H1 (cell line): ENCODE data around the gene ONECUT2. TPM values are rescaled to one million over a fixed set of nuclear protein-coding genes. Genes with fewer than 3 reads are reported as not detected.

Experiments
- CTCF ChIA-PET: fragments of 300-600 bp; sonication (Branson Sonifier 250); formaldehyde crosslinking; loops from one replicate; lab custom pipeline; 2021; ENCODE audit not compliant: partially characterized antibody; lab: Charles Lee
- POLR2A ChIA-PET: fragments of 300-600 bp; sonication (Branson Sonifier 250); formaldehyde crosslinking; loops from one replicate; lab custom pipeline; 2021; ENCODE audit warnings: inconsistent platforms; ENCODE audit not compliant: partially characterized antibody; lab: Charles Lee
- DNase-seq, 2 experiments: peaks; one replicate each; pipeline versions ENCODE4 v3.0.0 to v3.0.0-alpha.2; 2010 to 2022; ENCODE audit warnings: low spot score in 2 of 2, low read depth in 1 of 2, mixed read lengths in 1 of 2
- FAIRE-seq: peaks from 2 replicates; lab custom pipeline; 2011; peaks lifted over from hg19 to GRCh38; lab: Jason Lieb, UNC
- H2AFZ ChIP-seq: 2 replicates; pipeline ENCODE4 v1.8.1; 2012; ENCODE audit warnings: low read length, inconsistent platforms
- H2AK5ac ChIP-seq: 2 replicates; pipeline ENCODE4 v1.6.1; 2013; ENCODE audit warnings: low read depth, low read length
- H2BK120ac ChIP-seq: replicated peaks from 2 replicates; pipeline ENCODE3; 2013; ENCODE audit warnings: low read depth, low read length, inconsistent platforms
- H2BK12ac ChIP-seq: 2 replicates; pipeline ENCODE4 v1.6.1; 2013; ENCODE audit warnings: low read depth, low read length
- H2BK15ac ChIP-seq: 2 replicates; pipeline ENCODE4 v1.6.1; 2013; ENCODE audit warnings: low read length
- H2BK20ac ChIP-seq: 2 replicates; pipeline ENCODE4 v1.6.1; 2013; ENCODE audit warnings: low read length
- H2BK5ac ChIP-seq: 2 replicates; pipeline ENCODE4 v1.6.1; 2013; ENCODE audit warnings: low read depth, low read length
- H3K14ac ChIP-seq: 2 replicates; pipeline ENCODE4 v1.6.1; 2013; ENCODE audit warnings: inconsistent platforms; ENCODE audit not compliant: insufficient read length
- H3K18ac ChIP-seq: 2 replicates; pipeline ENCODE4 v1.6.1; 2013; ENCODE audit warnings: low read length; ENCODE audit errors: extremely low read depth
- H3K23ac ChIP-seq: 2 replicates; pipeline ENCODE4 v1.6.1; 2013; ENCODE audit warnings: inconsistent platforms; ENCODE audit not compliant: insufficient read length
- H3K23me2 ChIP-seq: 2 replicates; pipeline ENCODE4 v1.6.1; 2013; ENCODE audit warnings: low read depth, low read length
- H3K27ac ChIP-seq: 2 replicates; pipeline ENCODE4 v1.6.1; 2011; ENCODE audit warnings: low read depth, low read length, inconsistent platforms
- H3K27me3 ChIP-seq, 4 experiments: replicated peaks in 1 of 4; 1 replicate in 1 of 4; 2 replicates in 3 of 4; pipeline versions ENCODE4 v1.6.1 to v1.8.1; 2011 to 2013; ENCODE audit warnings: low read length in 3 of 4, mild to moderate bottlenecking in 3 of 4, inconsistent platforms in 2 of 4, mixed read lengths in 2 of 4, moderate library complexity in 1 of 4; ENCODE audit not compliant: control insufficient read depth in 3 of 4, insufficient read depth in 3 of 4; ENCODE audit errors: extremely low read depth in 1 of 4
- H3K36me3 ChIP-seq, 4 experiments: 2 replicates each; pipeline versions ENCODE4 v1.6.1 to v1.8.1; 2011 to 2013; ENCODE audit warnings: mild to moderate bottlenecking in 4 of 4, low read length in 3 of 4, moderate library complexity in 2 of 4, control low read depth in 1 of 4, inconsistent platforms in 1 of 4; ENCODE audit not compliant: insufficient read depth in 4 of 4, control insufficient read depth in 2 of 4
- H3K4ac ChIP-seq: replicated peaks from 2 replicates; pipeline ENCODE3; 2013; ENCODE audit warnings: low read length, low read depth, mixed read lengths, inconsistent platforms; ENCODE audit not compliant: insufficient read length
- H3K4me1 ChIP-seq, 4 experiments: replicated peaks in 1 of 4; 1 replicate in 1 of 4; 2 replicates in 3 of 4; pipeline versions ENCODE4 v1.6.1 to v1.8.1; 2011 to 2013; ENCODE audit warnings: low read length in 3 of 4, inconsistent platforms in 2 of 4, mixed read lengths in 1 of 4; ENCODE audit not compliant: insufficient read depth in 4 of 4, control insufficient read depth in 3 of 4
- H3K4me2 ChIP-seq, 2 experiments: 2 replicates each; pipeline versions ENCODE4 v1.6.1 to v1.8.1; 2011 to 2013; ENCODE audit warnings: low read depth in 2 of 2, low read length in 2 of 2, control low read depth in 1 of 2, inconsistent platforms in 1 of 2, mild to moderate bottlenecking in 1 of 2; ENCODE audit not compliant: insufficient read depth in 1 of 2
- H3K4me3 ChIP-seq, 4 experiments: fragments of 200-600, 300-600 bp in 1 of 4; sonication (generic), shearing (Covaris generic), sonication (Bioruptor Twin) in 1 of 4; 2 replicates each; pipeline versions ENCODE4 v1.5.1 to v1.8.1; 2011 to 2016; ENCODE audit warnings: low read length in 4 of 4, low read depth in 3 of 4, control low read depth in 2 of 4, inconsistent platforms in 2 of 4, mild to moderate bottlenecking in 2 of 4, mixed read lengths in 1 of 4, moderate library complexity in 1 of 4; ENCODE audit not compliant: insufficient read depth in 2 of 4; ENCODE audit errors: extremely low read depth in 1 of 4
- H3K56ac ChIP-seq: replicated peaks from 2 replicates; pipeline ENCODE3; 2013; ENCODE audit warnings: low read depth, mild to moderate bottlenecking, mixed read lengths, low read length, inconsistent platforms; ENCODE audit not compliant: insufficient read length
- H3K79me1 ChIP-seq: 2 replicates; pipeline ENCODE4 v1.6.1; 2013; ENCODE audit warnings: low read depth, low read length, control low read depth
- H3K79me2 ChIP-seq, 2 experiments: 2 replicates each; pipeline versions ENCODE4 v1.6.1 to v1.8.1; 2012 to 2013; ENCODE audit warnings: low read length in 2 of 2, mild to moderate bottlenecking in 2 of 2, inconsistent platforms in 1 of 2; ENCODE audit not compliant: insufficient read depth in 2 of 2, control insufficient read depth in 1 of 2
- H3K9ac ChIP-seq, 4 experiments: replicated peaks in 1 of 4; 1 replicate in 1 of 4; 2 replicates in 3 of 4; pipeline versions ENCODE4 v1.6.1 to v1.8.1; 2011 to 2013; ENCODE audit warnings: low read depth in 3 of 4, low read length in 3 of 4, control low read depth in 2 of 4, mild to moderate bottlenecking in 2 of 4, moderate library complexity in 2 of 4, inconsistent platforms in 1 of 4; ENCODE audit errors: extremely low read depth in 1 of 4
- H3K9me3 ChIP-seq, 2 experiments: 2 replicates each; pipeline versions ENCODE4 v1.6.1 to v1.8.1; 2012 to 2013; ENCODE audit warnings: mild to moderate bottlenecking in 2 of 2, moderate library complexity in 2 of 2, control low read depth in 1 of 2, inconsistent platforms in 1 of 2, low read depth in 1 of 2, low read length in 1 of 2, mixed read lengths in 1 of 2; ENCODE audit not compliant: insufficient read depth in 2 of 2
- H4K20me1 ChIP-seq, 2 experiments: replicated peaks in 1 of 2; 2 replicates each; pipeline versions ENCODE3 to v1.8.1; 2011 to 2013; ENCODE audit warnings: inconsistent platforms in 2 of 2, low read length in 2 of 2, mild to moderate bottlenecking in 1 of 2; ENCODE audit not compliant: insufficient read depth in 2 of 2, control insufficient read depth in 1 of 2
- H4K5ac ChIP-seq: 2 replicates; pipeline ENCODE4 v1.6.1; 2013; ENCODE audit warnings: low read length, low read depth, mixed read lengths, inconsistent platforms; ENCODE audit not compliant: insufficient read length
- H4K8ac ChIP-seq: 2 replicates; pipeline ENCODE4 v1.8.0; 2013; ENCODE audit warnings: mild to moderate bottlenecking, moderate library complexity, low read length, inconsistent platforms; ENCODE audit not compliant: insufficient read depth; ENCODE audit errors: extremely low read depth
- H4K91ac ChIP-seq: replicated peaks from 2 replicates; pipeline ENCODE3; 2013; ENCODE audit warnings: low read length, mixed read lengths, inconsistent platforms; ENCODE audit not compliant: insufficient read length
- CHD2 ChIP-seq: IDR thresholded peaks from 2 replicates; pipeline ENCODE4 v1.6.1; 2012; ENCODE audit warnings: low read length, improper control_type of control experiment
- CTBP2 ChIP-seq: IDR thresholded peaks from 2 replicates; pipeline ENCODE4 v1.7.0; 2011; ENCODE audit warnings: borderline replicate concordance, mild to moderate bottlenecking, moderate library complexity, mixed read lengths, low read length; ENCODE audit not compliant: insufficient read depth, insufficient read length
- NRF1 ChIP-seq: IDR thresholded peaks from 2 replicates; pipeline ENCODE4 v1.6.1; 2011; ENCODE audit warnings: mild to moderate bottlenecking, low read depth, low read length, improper control_type of control experiment
- SP1 ChIP-seq: IDR thresholded peaks from 2 replicates; pipeline ENCODE4 v1.6.1; 2011; ENCODE audit warnings: low read depth, low read length
- YY1 ChIP-seq: IDR thresholded peaks from 2 replicates; pipeline ENCODE4 v1.6.1; 2011; ENCODE audit warnings: low read depth, mild to moderate bottlenecking, low read length
- ZNF274 ChIP-seq: IDR thresholded peaks from 2 replicates; pipeline ENCODE4 v1.7.0; 2012; ENCODE audit warnings: low read length, borderline replicate concordance; ENCODE audit errors: extremely low read depth
- WGBS, 2 experiments: shearing (Covaris generic) in 1 of 2; methylation state at CpG; one replicate each; pipeline versions ENCODE4 v1.1.6 to v1.1.7; 2013 to 2015; ENCODE audit warnings: low lambda C conversion rate in 2 of 2, mixed read lengths in 2 of 2, inconsistent platforms in 1 of 2, low coverage in 1 of 2, missing lambda C conversion rate in 1 of 2; ENCODE audit not compliant: insufficient replicate concordance in 2 of 2, insufficient coverage in 1 of 2, insufficient read length in 1 of 2; ENCODE audit errors: extremely low coverage in 1 of 2, missing lambda C conversion rate in 1 of 2; 5-methylcytosine and 5-hydroxymethylcytosine counted together
- polyA plus RNA-seq, 7 experiments: library from polyadenylated mRNA; depleted of rRNA in 3 of 7; stranded (reverse) in 5 of 7; unstranded in 2 of 7; fragments of >200 nt in 5 of 7; fragments of 200-250 nt in 2 of 7; gene quantifications; 1 replicate in 5 of 7; 2 replicates in 1 of 7; 4 replicates in 1 of 7; pipeline versions ENCODE4 v1.2.1 to v1.2.3, GENCODE V29; 2011 to 2013; ENCODE audit warnings: missing spikeins in 2 of 7, mixed read lengths in 2 of 7
- total RNA-seq: library from RNA; stranded (reverse); fragmentation: NEBNext Ultra II Directional; extraction: Animal tissue kit (Norgen Biotek cat#: 25700); gene quantifications from 2 replicates; pipeline ENCODE4 v1.2.1, GENCODE V29; 2021
- TF ChIP-seq, protein P1 (sequence below): IDR thresholded peaks from 2 replicates; pipeline ENCODE4 v1.6.1; 2012; ENCODE audit warnings: inconsistent platforms
- TF ChIP-seq, protein P2 (sequence below): IDR thresholded peaks from 2 replicates; pipeline ENCODE4 v1.6.1; 2011; ENCODE audit warnings: low read depth, mild to moderate bottlenecking, low read length; ENCODE audit not compliant: insufficient read depth

Gene ONECUT2
- total and polyA plus RNA-seq, 2 of the 8 experiments (the other 6 are each of a cell fraction or from before 2014, with no cell fraction given), result 0.38 to 1.9 TPM

DNA sequence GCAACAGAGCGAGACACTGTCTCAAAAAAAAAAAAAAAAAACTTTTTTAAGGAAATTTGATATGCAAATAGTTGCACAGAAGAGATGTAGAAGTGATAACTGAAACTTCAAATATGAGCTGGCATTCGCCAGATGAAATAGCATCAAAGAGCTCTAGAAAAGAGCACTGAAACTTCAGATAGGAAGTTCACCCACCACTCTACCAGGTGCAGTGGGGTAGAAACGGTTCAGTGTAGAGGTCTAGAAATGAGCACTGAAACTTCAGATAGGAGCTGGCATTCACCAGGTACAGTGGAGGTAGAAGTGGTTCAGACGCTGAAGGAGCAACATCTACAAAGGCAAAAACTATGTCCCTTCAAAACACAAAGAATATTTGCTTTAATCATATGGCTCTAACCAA, 9.0 kb upstream of the ONECUT2 start:
- Histone ChIP-seq H3K56ac (no peak overlapping the region), H3K18ac (no peak overlapping the region), H2BK20ac (no peak overlapping the region), H3K27ac (no peak overlapping the region), H3K4me3 (no peak overlapping the region), H2BK15ac (no peak overlapping the region), H3K79me1 (no peaks in the 10 kb centered on the region), H2AFZ (no peak overlapping the region), H3K4me2 (no peak overlapping the region), H4K8ac (no peak overlapping the region), H2AK5ac (no peak overlapping the region), H2BK5ac (no peak overlapping the region), H3K9ac (no peak overlapping the region), H3K23ac (no peak overlapping the region), H2BK120ac (no peak overlapping the region), H3K4me1 (peaks cover 3 to 9% (median 4%) of the 10 kb centered on the region in 4 experiments), H3K79me2 (no peaks in the 10 kb centered on the region), H3K14ac (no peak overlapping the region), H4K5ac (no peak overlapping the region), H2BK12ac (no peak overlapping the region), H3K4ac (no peak overlapping the region), H3K9me3 (no peaks in the 10 kb centered on the region), H3K23me2 (peaks cover 17% of the 10 kb centered on the region; the same call in 1 of the 2 replicates), H4K91ac (no peak overlapping the region), H4K20me1 (no peaks in the 10 kb centered on the region), H3K36me3 (peaks cover 0 to 5% (median 0%) of the 10 kb centered on the region in 4 experiments; a peak in 1 of 8 replicates), H3K27me3 (peaks cover 23 to 52% (median 40%) of the 10 kb centered on the region in 4 experiments)
- POLR2A ChIA-PET, result no interaction called here
- no peak for DNase-seq
- FAIRE-seq, result no peak
- TF ChIP-seq, protein P1, sequence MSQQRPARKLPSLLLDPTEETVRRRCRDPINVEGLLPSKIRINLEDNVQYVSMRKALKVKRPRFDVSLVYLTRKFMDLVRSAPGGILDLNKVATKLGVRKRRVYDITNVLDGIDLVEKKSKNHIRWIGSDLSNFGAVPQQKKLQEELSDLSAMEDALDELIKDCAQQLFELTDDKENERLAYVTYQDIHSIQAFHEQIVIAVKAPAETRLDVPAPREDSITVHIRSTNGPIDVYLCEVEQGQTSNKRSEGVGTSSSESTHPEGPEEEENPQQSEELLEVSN, result no peak
- no peak for TF ChIP-seq CTBP2
- no peak for TF ChIP-seq NRF1
- no peak for TF ChIP-seq ZNF274
- TF ChIP-seq CHD2, result no peak
- TF ChIP-seq SP1, result no peak
- no peak for TF ChIP-seq YY1
- TF ChIP-seq, protein P2, sequence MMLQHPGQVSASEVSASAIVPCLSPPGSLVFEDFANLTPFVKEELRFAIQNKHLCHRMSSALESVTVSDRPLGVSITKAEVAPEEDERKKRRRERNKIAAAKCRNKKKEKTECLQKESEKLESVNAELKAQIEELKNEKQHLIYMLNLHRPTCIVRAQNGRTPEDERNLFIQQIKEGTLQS, result no peak
- CTCF ChIA-PET, result interaction anchor here (1.1 to 1.8 kb wide), 2 partner anchors 14 to 154 kb away, joined by 3 to 4 read pairs; no protein-coding TSS in a partner anchor
- 79% methylated on average over 4 of the region's 4 CpGs; no CpG with 5 or more reads in 1 of the 2 experiments for WGBS, 2 experiments
